GM12801 (cell line): ENCODE results near the gene CSF1R.

Experiments
- CTCF ChIP-seq: IDR thresholded peaks from one replicate; pipeline ENCODE4 v1.5.1; 2011; ENCODE audit warnings: control low read depth; ENCODE audit not compliant: insufficient read length; ENCODE audit errors: extremely low read depth

The CSF1R gene

GRCh38 chr5:150113047-150113744 is 26.8 kb upstream of the CSF1R start:
- no peak for TF ChIP-seq CTCF

- TF ChIP-seq CTCF: no peak
These were observed 26.1 kb upstream of the CSF1R start for GRCh38 chr5:150112201-150113046.

- TF ChIP-seq CTCF: no peak
These were observed 24.8 kb upstream of the CSF1R start for GRCh38 chr5:150111122-150111521.

GRCh38 chr5:150109921-150110320 is 23.6 kb upstream of the CSF1R start:
- no peak for TF ChIP-seq CTCF

- no peak for TF ChIP-seq CTCF
These were observed 22.6 kb upstream of the CSF1R start for GRCh38 chr5:150108711-150109514.

DNA sequence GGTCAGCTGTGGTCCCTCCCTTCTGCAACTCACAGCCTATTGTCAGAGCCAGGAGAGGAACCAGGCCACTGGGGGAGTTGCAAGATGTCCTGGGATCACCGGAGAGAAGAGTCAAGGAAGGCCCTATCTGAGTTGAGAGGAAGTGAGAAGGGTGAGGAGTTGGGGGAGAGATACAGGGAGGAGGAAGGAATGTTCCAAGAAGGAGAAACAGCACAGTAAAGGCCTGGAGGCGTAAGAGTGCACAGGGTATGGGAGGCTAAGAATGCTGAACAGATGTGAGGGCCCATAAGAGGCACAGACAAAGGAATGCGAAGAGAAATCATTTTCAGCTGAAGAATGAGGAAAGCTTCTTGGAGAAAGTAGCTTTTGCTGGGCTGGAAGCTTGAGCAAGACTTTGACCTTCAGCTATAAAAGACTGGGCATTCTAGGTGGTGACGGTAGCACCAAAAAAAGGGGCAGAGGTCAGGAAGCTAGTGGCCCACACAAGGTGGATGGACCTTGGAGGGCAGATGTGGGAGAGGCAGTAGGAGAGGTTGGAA is 21.6 kb upstream of the CSF1R start:
- no peak for TF ChIP-seq CTCF
